HL-60/S4 treated with phorbol 12-myristate 13-acetate at 8.2 ng/mL for 4 days and 3 days (cell line): ENCODE measurements around the gene CNTNAP5.

Experiments
- in situ Hi-C: fragments of 300-500 bp; cut with MboI; formaldehyde crosslinking; loops from 2 replicates; pipeline ENCODE4 v1.15.0; 2022; ENCODE audit warnings: low sequenced_read_pairs

CNTNAP5 gene

GRCh38 chr2:124025171-124025580 lies at the start of gene CNTNAP5:
Gene CNTNAP5 (plus strand): TSS chr2:124025287. CDS start chr2:124025651, 364 bp downstream.
- in situ Hi-C loops: no loop called here

DNA sequence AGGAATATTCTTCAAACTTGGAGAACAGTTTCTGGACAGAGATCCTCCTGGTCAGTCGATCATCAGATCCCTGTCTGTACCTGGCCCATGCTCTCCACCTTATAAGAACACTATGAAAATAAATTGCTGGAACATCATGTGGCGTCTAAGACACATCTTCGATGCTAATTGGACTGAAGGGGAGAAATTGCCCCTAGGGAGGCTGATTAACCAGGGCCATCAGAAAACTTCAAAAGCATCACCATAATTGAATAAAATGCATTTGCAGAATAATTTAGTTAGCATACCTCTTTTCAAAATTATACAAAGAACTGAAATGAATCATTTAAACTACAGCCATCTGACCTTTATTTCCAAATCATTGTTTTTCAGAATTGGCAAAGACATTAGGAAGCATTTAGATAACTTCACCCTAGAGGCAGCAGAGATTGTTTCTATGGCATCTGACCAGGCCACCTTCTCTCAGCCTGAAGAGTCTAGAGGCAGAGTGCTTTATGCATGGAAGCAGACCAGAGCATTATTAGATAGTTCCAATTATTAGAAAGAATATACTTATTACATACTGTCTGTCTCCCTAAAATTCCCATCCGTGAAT lies 48.9 kb upstream of the CNTNAP5 start:
- in situ Hi-C loops: no loop called here

- in situ Hi-C loops: no loop called here
Measured at GRCh38 chr2:123993728-123994323, 31.3 kb upstream of the CNTNAP5 start.

DNA sequence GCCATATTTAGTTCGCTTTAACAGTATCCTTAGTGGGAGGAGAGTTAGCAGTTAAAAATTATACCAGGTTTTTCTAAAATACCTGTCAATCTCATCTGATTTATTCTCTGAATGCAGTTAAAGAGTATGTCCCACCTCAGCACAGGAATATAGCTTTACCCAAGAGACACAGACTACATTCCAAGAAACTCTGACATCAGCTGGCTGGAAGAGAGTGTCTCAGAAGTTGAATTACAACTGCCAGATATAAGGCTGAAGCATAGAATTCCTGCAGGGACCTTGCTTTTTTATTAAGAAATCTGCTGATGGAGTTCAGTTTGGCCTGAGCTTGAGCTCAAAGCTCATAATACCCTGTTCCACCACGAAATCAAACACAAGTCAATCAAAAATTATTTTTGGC lies 25.4 kb upstream of the CNTNAP5 start:
- in situ Hi-C loops: no loop called here

- in situ Hi-C loops: no loop called here
Measured at GRCh38 chr2:124001696-124002430, 23.2 kb upstream of the CNTNAP5 start.

- in situ Hi-C loops: no loop called here
Measured at GRCh38 chr2:124018890-124019289, 6.2 kb upstream of the CNTNAP5 start.

- in situ Hi-C loops: no loop called here
Measured at GRCh38 chr2:124024561-124025170, 421 bp upstream of the CNTNAP5 start.

DNA sequence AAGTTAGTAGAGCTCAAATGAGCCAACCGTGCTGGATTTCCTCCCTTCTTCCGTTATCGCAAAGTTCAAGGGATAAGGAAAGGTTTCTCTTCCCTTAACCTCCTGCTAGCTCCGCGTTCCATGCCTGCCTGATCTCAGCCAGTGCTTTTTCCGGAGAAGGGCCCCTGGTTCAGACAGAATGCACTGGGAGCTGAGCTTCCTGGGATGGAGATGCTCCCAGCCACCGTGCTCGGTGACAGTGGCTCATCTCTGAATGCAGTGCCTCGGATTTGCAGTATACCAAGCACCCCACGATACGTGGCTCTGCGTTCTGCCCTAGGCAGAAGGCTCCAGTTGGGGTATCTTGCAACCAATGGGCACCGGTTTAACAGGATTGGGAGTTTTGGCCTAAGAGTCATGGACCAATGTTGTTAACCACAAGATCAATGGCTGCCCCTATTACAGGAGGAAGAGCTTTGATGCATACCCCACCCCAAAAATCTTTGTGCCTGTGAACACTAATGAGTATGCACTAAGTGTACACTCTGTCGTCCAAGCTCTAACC lies 876 bp downstream of the CNTNAP5 start:
- in situ Hi-C loops: no loop called here

GRCh38 chr2:124026503-124026902 lies 1.4 kb downstream of the CNTNAP5 start:
- in situ Hi-C loops: no loop called here

DNA sequence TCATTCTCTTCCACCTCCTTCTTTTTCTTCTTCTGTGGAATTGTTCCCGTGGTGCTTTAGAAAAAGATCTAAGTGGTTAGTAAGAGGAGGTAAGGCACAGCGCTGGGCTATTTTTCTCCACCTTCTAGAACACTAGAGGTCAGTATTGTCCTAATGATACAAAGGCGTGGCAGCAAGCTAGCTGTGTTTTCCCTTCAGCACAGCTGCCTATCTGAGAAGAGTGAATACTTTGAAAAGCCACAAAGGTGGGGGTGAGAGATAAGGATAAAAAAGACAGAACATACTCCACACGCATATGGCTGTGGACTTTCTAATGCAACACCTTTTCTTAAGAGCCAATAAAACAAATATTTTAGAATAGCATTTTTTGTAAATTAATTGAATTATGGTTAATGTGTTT lies 2.1 kb downstream of the CNTNAP5 start:
- in situ Hi-C loops: no loop called here

DNA sequence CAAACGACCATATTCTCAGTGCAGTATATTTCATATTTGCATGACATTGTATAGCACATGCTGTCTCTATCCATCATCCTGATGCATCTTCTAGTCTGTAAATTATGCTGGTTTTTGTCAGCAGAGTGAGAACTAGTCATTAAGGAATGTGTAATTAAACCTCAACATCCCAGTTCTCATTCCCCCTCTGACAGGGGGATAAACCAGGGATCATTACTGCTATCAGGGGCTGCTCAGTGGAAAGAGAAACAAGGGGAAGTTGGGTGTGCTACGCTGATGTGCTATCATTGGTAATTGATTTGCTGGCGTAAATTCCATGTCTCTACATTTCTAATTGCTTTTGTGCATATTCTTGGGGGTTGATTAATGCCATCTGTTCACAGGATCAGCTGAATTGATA lies 7.7 kb downstream of the CNTNAP5 start:
- in situ Hi-C loops: no loop called here

DNA sequence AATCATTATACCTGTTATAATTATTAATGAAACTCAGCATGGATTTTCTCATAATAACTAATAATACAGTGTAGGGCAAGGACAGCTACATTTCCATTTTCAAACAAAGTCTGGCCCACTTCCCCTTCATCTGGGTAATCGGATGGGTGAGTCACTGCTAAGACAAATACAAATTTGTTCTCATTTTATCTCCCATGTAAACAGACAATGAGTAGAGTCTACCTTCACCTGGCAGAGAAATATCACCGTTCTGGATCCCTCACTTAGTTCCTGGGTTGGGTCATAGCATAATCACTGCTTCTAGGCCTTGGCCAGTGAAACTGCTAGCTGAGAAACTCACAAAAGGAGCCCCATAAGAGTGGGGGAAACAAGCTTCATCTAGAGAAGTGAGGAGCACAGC lies 9.2 kb downstream of the CNTNAP5 start:
- in situ Hi-C loops: no loop called here

DNA sequence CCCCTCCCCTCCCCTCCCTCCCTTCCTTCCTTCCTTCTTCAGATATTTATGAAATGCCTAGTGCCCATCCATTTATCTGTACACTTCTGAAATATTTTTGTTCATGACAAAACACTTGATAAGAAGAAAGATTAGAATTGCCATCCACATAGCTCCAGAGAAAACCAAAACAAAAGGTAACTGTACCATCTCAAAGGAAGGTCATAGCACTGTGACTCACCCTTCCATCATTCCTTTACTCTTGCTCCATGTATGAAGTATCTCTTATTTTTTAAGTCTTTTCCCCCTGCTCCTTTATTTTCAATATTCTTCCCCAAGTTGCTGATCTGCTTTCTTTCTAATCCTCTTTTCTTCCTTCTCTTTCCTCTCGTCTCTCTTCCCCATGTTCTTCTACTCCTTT lies 9.9 kb downstream of the CNTNAP5 start:
- in situ Hi-C loops: no loop called here

- in situ Hi-C loops: no loop called here
Measured at GRCh38 chr2:124039032-124039431, 13.9 kb downstream of the CNTNAP5 start.

GRCh38 chr2:124039762-124040291 lies 14.7 kb downstream of the CNTNAP5 start:
- in situ Hi-C loops: no loop called here

DNA sequence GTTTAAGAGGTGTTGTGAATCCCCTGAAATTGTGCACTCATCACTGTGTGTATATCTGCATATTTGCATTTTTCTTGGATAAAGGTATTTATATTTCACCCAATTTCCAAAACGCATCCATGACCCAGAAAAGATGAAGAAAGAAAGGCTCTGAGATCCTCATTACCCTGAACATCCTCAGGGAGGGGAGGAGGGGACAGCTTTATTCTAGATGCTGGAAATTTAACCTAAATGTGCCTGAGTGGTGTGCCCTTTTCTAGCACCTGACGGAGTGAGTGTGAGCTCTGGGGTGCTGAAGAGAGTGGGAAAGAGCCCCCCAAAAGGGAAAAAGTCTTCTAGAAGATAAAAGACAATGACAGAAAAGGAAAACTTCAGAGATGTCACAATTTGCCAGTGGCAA lies 20.8 kb downstream of the CNTNAP5 start:
- in situ Hi-C loops: no loop called here

DNA sequence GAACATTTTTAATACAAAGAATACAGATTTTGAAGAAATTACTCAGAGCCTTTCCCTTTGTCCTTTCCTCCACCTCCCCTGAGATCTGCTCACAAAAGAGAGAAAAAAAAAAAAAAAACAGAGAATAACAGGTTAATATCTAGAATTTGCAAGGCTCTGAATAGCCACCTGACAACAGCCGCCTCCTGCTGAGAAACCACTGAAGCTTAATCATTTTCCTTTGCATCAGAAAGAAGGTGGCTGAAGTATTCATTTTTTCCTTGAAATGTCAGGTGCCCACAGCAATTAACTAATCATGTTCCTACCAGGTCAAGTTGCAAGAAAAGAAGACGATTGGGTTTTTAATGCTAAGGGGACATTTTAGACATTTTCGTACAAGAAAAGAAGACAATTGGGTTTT lies 21.2 kb downstream of the CNTNAP5 start:
- in situ Hi-C loops: no loop called here

- in situ Hi-C loops: no loop called here
Measured at GRCh38 chr2:124048102-124048501, 23.0 kb downstream of the CNTNAP5 start.

GRCh38 chr2:124048664-124049063 lies 23.6 kb downstream of the CNTNAP5 start:
- in situ Hi-C loops: no loop called here

DNA sequence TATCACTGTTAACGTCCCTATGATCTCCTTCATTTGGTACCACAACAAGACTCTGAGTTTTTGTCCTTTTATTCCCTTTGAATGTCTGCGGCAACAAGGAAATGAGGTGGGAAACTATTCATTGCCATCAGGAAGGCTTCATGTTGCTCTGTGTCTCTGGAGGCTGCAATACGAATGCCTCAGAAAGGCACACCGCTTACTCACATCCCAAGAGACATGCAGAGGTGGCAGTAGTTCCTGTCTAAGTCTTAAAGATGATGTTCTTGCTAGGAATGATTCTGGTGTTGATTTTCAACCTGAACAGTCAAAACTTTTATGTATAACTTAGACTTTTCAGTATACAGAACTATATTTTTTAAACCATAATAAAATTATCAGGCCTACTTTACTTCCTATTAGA lies 24.0 kb downstream of the CNTNAP5 start:
- in situ Hi-C loops: no loop called here

DNA sequence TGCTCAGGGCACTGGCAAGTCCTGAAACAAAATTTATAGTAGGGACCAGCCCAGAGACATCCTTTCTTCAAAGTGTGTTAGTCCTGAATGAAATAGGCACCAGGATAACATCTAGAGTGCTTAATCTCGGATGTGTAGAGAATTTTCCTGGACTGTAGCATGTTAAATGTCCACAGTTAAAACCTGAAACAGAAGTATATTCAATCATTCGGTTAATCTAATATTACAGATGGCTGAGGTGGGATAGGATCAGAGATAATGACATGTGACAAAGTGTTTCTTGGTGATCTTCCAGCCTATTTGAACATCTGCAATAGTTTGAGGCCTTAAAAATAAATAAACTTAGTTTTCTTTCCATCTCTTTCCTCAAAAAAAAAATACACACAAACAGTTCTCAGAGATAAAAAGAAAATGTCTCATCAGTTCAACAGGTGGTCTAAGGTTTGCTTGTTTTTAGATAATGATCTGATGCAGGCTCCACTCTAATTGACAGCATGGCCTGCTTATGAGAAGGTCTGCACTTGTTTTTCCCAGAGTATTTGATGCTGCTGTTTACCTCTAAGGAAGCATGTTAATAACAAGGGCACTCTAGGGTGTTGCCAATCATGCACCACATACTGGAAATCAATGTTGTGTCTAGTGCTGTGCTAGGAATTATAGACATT lies 25.9 kb downstream of the CNTNAP5 start:
- in situ Hi-C loops: no loop called here
